HUDEP-2 (cell line): Measurements from ENCODE around the gene AMACR.
A peak's percentile ranks its signal among the peaks of the same experiment; 100 is the strongest.
"Not testable (repeated sequence)": the region's sequence is repeated elsewhere in the genome, so short reads cannot be mapped to it uniquely, and the experiment has no call there.

ENCODE experiments used
- DNase-seq, 76 experiments: peaks; one replicate each; lab custom pipeline; 2025; ENCODE audit not compliant: unreplicated experiment in 76 of 76; lab: John Stamatoyannopoulos, UW

The AMACR gene

DNA sequence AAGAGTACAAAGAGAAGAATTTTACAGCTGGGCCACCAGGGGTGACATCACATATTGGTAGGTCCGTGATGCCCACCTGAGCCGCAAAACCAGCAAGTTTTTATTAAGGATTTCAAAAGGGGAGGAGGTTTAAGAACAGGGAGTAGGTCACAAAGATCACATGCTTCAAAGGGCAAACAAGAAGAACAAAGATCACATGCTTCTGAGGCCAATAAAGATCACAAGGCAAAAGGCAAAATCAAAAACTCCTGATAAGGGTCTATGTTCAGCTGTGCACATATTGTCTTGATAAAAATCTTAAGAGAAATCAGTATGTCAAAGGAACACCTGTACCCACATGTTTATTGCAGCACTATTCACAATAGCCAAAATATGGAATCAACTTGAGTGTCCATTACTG is 2.3 kb upstream of the AMACR start:
- not testable (repeated sequence) for DNase-seq

DNA sequence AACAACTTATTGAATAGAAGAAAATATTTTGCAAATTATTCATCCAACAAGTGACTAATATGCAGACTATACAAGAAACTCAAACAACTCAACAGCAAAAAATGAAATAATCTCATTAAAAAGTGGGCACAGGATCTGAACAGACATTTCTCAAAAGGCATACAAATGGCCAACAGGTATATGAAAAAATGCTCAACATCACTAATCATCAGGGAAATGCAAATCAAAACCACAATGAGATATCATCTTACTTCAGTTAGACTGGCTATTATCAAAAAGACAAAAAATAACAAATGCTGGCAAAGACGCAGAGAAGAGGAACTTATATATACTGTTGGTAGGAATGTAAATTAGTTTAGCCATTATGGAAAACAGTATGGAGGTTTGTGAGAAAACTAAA is 1.8 kb upstream of the AMACR start:
- no peak for DNase-seq

DNA sequence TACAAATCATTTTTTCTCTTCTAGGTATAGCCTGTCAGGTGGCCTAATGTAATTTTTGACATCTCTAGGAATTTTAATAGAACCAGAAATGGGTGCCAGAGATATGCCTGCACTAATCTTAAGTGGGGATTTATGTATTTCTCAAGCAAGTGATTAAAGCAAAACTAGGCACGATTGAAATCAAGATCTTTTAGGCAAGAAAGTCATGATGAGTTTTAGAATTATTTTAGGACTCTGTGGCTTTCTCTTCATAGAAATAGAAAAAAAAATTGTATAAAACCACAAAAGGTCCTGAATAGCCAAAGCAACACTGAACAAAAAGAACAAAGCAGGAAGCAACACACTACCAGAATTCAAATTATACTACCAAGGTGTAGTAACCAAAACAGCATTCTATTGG is 952 bp upstream of the AMACR start:
- peak in 2 of 76 experiments; percentile 3 to 20 for DNase-seq

DNA sequence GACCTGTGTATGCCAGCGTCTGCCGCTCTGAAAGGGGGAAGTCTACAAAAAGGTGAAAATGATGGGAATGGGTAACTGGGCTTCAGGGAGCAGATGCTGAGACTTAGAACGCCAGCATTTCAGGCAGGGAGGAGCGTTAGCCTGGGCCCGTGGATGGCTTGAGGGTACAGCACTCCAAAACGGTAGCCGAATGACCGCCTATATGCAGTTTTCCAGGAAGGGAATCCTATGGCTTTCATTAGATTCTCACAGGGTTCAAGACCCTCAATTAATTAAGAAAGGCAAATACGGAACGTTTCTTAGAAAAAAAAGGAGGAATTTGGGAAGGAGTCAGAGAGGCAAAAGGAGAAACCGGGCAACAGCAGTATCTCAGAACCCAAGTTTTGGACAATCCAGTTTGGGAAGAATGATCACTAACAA is 639 bp downstream of the AMACR start:
- no peak for DNase-seq

DNA sequence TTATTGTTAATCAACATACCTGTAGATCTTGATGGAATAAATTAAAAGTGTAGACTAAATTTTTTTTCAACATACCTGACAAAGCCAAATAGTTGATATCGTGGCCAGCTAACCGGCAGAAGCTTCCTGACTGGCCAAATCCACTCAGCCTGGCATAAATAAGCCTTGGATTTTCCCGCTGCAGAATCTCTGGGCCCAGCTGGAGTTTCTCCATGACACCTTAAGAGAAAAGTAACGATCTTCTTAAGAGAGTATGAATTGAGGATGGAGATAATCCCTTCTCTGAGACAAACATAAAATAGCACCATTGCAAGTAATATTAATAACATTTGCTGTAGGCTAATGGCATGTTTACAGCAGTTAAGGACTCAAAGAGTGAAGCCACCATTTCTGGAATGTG is 2.2 kb downstream of the AMACR start:
- DNase-seq: no peak

DNA sequence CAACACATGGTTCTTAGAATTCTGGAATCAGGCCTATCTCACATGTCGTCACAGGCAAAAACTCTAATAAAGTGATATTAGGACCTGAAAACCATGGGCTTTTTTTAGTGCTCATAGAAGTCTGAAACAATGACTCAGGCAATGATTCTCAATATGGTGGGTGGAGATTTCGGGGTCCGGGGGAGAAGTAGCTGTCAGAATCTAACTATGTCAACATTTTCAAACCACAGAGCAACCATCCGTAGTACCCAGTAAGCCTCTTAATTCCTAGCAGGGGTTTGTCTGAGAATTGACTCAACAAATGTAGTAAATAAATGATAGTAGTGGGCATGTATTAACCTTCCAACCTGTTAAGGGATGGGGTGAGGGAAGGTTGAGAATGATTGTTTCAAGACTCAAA is 2.6 kb downstream of the AMACR start:
- DNase-seq: no peak

DNA sequence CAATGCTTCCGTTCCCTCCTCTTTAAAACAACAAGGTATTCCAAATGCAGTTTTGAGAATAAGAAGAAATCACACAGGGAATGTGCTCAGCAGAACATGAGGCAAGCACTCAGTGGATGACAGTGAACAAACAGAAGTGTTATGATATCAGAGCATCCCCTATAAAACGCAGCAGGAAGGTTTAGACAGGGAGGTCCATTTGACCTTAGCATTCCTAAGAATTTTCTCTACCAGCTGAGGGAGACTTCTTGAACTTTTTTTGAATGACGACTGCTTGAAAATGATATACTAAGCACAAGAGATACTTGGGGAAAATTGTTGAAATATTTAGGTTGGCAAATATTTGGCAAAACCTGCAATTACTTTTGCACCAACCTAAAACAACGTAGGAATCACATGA is 3.9 kb downstream of the AMACR start:
- DNase-seq: no peak

DNA sequence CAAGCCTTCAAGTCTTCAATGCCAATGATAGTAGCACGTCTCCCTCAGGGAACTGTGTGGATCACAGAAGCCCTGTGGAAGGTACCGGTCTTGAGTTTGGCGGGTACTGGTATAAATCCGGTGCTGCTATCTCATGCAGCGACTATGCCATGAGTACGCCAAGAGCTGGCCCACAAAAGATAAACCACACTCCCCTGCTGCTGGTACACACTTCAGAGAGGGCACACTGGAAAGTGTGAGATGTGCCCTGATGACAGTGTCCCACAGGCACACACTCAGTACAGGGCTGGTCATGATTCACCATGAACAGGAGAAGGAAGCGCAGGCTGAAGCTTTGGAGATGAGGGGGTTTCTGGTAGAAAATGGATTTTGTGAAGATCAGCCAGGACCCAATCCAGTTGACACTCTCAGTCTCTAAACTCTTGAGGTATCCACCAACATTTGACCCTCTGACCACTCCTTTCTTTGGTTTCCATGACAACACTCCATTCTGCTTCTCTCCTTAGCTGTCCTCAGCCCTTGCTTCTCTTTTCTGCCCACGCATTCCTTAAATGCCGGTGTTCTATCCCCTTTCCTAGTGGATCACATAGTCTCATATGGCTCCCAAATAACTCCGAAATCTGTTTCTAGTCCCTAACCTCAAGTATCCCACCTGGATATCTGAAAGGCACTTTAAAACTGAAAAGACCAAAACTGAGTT is 5.1 kb downstream of the AMACR start:
- DNase-seq: no peak

DNA sequence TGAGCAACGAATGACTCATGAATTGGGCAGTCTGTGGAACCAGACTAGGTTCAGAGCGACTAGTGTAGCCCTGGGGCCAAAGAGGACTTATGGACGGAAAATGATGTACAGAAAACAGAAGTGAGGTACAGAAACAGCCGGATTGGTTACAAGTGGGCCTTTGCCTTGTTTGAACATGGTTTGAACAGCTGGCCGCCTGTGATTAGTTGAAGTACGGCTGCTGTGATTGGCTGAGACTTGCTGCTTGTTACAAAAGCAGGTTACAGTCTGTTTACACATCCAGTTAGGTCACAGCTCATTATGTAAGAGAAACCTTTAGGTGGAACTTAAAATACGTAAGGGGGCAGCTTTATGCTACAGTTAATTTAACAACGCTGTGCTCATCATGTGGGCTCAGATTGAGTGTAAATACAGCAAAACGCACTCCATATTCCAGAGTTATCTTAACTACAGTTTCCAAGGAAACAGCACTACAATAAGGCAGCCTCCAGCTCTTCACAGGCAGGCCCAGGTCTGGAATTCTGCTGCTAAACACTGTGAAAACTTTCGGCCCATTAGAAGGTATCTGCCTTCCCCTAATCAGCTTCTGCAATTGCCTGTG is 6.5 kb downstream of the AMACR start:
- DNase-seq: no peak

DNA sequence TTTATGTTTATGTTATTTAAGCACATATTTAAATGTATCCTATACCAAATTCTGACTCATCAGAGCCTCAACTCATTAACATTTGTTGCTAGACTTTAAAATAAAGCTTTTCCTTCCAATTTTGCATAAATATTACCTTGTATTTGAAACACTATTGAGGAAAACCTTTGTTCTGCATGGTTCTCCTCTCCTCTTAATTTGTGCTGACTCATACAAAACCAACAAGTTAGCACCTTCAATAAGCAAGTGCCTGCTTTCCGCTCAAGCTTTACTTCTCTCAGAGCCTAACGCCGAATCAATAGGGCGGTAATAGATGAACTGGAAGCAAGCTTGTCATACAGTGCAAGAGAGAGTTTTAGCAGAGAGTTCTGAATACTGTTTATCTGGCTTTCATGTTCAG is 7.9 kb downstream of the AMACR start:
- no peak for DNase-seq

DNA sequence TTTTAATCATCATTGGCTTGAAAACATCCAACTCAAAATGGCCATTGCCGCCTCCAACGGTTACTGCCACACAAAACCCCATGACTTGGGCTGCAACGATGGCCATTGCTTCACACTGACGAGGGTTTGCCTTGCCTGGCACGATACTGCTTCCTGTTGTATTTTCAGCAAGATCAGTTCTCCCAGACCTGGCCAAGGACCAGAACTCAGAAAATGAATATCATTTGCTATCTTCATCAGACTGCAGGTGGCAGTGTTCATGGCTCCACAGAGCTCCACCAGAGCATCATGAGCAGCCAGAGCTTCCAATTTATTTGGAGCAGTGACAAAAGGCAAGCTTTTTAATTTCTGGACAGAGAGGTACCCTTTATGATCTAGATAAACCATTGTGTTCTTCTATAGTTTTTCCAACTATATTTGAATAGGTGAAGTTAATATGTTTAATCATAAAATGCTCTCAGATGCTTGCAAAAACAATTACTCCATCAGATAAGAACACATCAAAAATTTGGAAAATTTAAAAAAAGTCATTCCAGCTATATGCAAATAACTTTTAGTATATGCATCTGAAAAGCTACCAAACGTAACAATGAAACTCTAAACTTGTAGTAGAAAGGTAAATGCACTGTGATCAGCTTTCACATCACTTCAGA is 10.4 kb downstream of the AMACR start:
- peak in 52 of 76 experiments; percentile 1 to 68 (median 28) for DNase-seq

DNA sequence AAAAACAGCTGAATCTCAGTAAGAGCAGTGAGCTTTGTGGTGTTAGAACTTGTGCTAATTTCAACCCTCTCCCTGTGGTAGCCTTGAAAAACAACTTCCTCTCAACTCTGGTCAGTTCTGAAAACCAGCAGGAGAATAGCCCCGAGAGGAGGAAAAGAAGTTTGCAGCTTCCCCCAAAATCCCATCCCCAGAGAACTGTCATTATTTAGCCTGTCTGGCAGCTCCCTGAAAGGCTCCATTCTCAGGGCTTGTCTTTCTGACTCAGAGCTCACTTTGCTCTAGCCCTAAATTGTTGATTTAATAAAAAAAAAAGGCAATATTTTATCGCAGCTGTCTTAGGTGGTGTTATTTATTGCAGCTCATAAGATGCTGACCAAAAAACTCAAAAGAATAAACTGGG is 12.0 kb downstream of the AMACR start:
- DNase-seq: no peak

DNA sequence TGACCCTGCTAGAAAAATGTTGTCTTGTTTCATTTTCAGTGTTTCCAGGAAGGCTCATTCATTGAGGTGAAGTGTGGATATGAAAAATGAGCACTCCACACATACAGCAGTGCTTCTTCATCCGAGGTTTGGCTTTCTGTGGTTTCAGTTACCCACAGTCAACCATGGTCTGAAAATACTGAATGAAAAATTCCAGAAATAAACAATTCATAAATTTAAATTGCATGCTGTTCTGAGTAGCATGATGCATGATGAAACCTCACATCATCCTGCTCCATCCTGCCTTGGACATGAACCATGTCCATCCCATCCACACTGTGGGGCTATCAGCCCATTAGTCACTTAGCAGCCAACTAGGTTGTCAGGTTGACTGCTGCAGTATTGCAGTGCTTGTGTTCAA is 13.0 kb downstream of the AMACR start:
- no peak for DNase-seq

DNA sequence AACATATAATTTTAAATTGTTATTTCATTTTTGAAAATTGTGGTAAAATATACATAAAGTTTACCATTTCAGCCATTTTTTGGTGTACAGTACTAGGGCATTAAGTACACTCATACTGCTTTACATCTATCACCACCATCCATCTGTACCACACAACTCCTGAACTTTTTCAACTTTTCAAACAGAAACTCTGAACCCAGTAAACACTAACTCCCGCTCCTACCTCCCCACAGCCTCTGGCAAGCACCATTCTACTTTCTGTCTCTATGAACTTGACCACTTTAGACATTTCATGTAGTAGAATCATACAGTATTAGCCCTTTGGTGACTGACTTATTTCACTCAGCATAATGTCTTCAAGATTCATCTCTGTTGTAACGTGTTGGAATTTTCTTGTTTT is 15.0 kb downstream of the AMACR start:
- no peak for DNase-seq

DNA sequence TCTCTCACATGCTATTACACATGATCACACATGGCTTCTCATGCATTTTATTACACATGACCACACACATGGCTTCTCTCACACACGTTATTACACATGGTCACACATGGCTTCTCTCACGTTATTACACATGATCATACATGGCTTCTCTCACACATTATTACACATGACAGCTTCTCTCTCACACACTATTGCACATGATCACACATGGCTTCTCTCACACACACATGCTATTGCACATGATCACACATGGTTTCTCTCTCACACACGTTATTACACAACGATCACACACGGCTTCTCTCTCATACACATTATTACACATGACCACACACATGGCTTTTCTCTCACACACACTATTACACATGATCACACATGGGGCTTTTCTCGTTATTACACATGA is 22.4 kb downstream of the AMACR start:
- no peak for DNase-seq

DNA sequence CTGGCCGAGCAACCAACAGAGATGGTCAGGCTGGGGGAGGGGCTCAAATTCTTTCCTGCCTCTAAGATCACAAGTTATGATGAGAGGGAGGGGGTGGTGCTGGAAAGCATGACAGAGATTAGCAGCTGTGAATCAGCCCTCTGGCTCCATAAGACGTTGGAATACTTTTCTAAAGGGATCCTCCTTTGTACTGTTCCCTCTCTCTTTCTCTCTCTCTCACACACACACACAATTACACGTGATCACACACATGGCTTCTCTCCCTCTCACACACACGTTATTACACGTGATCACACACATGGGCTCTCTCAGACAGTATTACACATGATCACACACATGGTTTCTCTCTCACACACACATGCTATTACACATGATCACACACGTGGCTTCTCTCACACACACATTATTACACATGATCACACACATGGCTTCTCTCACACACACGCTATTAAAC is 23.2 kb downstream of the AMACR start, which contains the start of gene SLC45A2:
Gene SLC45A2, minus strand, starts transcription at position 23 of the 454 bp plus-strand sequence. CDS start 110 bp downstream, outside the sequence.
- no peak for DNase-seq

DNA sequence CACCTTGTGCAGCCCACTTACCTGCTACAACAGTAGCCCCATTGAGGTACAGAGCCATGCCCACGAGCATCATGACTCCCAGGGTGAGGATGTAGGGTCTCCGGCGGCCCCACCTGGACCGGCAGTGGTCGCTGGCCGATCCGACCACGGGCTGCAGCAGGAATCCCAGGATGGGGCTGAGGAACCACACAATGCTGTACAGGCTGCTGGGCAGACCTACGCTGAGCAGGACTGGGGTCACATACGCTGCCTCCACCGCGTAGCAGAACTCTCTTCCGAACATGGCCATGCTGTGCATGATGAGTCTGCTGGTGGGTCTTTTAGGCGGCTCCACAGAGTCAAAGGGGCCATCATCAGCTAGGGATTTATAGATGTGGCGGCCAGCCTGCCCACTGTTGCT is 23.7 kb downstream of the AMACR start:
- no peak for DNase-seq

DNA sequence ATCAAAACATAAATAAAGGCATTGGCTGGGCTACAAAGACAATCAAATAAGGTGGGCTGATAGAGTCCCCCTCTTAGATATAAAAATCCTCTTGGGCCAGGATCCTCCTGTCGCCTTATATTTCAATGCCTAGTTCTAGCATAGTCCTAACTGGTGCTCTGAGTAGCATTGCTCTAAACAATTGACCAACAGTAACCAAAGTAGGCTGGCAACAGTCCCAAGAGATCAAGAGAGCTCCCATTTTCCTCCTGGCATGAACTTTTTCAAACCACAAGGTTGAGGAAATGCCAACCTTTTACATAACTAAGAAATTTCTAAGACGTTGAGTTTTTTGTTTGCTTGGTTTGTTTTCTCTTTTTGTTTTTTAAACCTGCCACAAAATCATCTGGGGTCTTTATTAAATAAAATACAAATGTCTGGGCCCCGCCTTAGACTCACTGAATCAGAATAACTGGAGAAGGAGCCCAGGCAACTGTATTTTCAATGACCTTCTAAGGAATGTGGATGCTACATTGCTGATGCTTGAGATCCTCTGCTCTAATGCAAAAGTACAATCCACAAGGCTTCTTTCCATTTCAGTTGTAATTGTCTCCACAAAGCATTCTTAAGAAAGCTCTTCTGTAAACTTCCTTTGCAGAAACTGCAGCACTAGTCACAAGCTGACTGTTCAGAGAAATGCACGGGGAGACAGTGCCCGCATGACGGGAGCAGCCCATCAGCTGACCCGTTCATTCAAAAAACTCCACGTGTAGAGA is 26.3 kb downstream of the AMACR start:
- no peak for DNase-seq

DNA sequence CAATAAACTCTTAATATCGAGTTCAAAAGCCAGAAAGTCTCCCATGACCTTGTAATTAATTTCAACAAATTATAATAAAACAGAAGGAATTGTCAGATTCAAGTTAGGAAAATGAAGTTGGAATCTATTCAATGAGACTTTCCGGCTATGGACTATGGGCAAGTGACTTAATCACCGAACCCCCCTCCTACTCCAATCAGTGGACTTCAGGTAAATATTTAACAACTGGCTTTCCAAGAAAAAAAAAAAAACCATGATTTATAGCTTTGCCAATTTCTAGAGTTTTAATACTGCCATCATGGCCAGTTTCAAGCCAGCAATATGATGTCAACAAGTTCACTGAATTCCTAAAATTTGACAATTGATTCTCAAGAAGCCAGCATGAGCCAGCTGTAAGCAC is 27.8 kb downstream of the AMACR start:
- no peak for DNase-seq

DNA sequence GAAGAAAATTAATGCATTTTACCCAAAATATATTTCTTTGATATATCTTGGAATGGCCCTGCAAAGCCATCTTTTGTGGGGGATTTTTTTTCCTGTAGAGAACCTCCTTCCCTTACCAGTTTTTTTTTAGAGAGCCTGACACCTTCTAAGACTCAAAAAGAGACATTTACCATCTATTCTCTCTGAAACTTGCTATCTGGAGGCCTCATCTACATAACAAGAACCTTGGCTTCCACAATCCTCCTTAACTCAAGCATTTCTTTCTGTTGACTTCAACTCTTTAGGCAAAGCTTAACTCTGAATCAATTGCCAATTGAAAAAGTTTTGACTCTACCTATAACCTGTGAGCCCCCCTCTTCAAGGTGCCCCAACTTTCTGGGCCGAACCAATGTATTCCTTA is 29.5 kb downstream of the AMACR start:
- no peak for DNase-seq

DNA sequence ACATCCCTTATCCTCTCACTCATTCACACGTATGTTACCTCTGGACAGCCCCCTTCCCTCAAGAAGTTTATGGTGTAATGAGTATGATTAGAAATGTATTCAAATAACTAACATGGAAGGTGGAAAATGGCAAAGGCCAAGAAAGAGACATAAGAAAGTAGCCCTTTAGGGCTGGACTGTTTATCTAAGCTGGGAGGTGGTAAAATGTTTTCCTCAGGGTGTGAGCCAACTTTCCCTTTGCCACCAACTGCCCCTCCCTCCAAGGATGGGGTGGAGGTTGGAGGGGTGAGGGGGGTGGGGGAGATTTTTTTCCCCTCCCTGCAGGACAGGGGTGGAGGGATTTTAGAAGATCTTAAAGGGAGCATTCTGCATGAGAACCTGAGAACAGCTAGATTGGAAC is 31.5 kb downstream of the AMACR start:
- DNase-seq: no peak
